Glomerular visceral epithelial cell (primary cell): ENCODE data around the gene LRRC4.

ENCODE experiments used
- DNase-seq: peaks from one replicate; pipeline ENCODE4 v3.0.0-alpha.2; 2016; ENCODE audit errors: extremely low spot score

Gene LRRC4

GRCh38 chr7:128030654-128031611 is at the start of gene LRRC4:
TSS of gene LRRC4 (minus strand) at chr7:128031437. CDS start at chr7:128030640, 797 bp downstream.
- DNase-seq = peak; percentile 36

- no peak for DNase-seq
These were observed 48.9 kb upstream of the LRRC4 start for GRCh38 chr7:128080169-128080568.

GRCh38 chr7:128078309-128078708 is 47.1 kb upstream of the LRRC4 start:
- no peak for DNase-seq

GRCh38 chr7:128076796-128077271 is 45.6 kb upstream of the LRRC4 start:
- DNase-seq = no peak

- DNase-seq = no peak
These were observed 45.1 kb upstream of the LRRC4 start for GRCh38 chr7:128076196-128076795.

- no peak for DNase-seq
These were observed 44.2 kb upstream of the LRRC4 start for GRCh38 chr7:128075242-128076095.

- DNase-seq = no peak
These were observed 43.5 kb upstream of the LRRC4 start for GRCh38 chr7:128074736-128075135.

GRCh38 chr7:128074336-128074735 is 43.1 kb upstream of the LRRC4 start:
- no peak for DNase-seq

GRCh38 chr7:128073671-128074310 is 42.6 kb upstream of the LRRC4 start:
- no peak for DNase-seq

GRCh38 chr7:128071801-128072200 is 40.6 kb upstream of the LRRC4 start:
- DNase-seq = no peak

- no peak for DNase-seq
These were observed 40.1 kb upstream of the LRRC4 start for GRCh38 chr7:128071376-128071775.

- no peak for DNase-seq
These were observed 38.4 kb upstream of the LRRC4 start for GRCh38 chr7:128069373-128070364.

GRCh38 chr7:128068785-128069184 is 37.5 kb upstream of the LRRC4 start:
- no peak for DNase-seq

- no peak for DNase-seq
These were observed 36.7 kb upstream of the LRRC4 start for GRCh38 chr7:128067983-128068382.

GRCh38 chr7:128066858-128067257 is 35.6 kb upstream of the LRRC4 start:
- no peak for DNase-seq

- DNase-seq = no peak
These were observed 35.2 kb upstream of the LRRC4 start for GRCh38 chr7:128066395-128066794.

GRCh38 chr7:128065872-128066271 is 34.6 kb upstream of the LRRC4 start:
- DNase-seq = no peak

GRCh38 chr7:128063088-128063487 is 31.9 kb upstream of the LRRC4 start:
- DNase-seq = no peak

GRCh38 chr7:128060018-128060417 is 28.8 kb upstream of the LRRC4 start:
- no peak for DNase-seq
